ENCODE results near the gene GFOD2.
A peak's percentile ranks its signal among the peaks of the same experiment; 100 is the strongest.

DNA sequence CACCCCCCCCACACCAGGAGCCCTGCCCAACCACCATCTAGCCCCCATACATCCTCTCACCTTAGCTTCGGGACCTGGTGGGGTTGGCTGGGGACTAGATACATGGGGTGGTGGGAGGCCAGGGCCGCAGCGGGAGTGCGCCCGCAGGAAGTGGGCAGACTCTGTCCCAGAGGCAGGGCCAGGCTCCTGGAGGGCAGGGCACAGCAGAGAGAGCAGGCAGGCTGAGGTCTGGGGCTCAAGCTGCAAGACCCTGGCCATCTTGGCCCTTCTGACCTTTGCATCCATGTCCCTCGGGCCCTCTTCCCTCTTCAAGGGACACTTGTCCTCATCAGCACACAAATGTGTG lies 55.3 kb downstream of the GFOD2 start:
- peak in 1 of 2 experiments; percentile 8; a peak in 2 of 4 replicates for TF ChIP-seq CTCF (conservative IDR thresholded peaks at IDR 0.05; ENCODE audit: low read depth in 2 of 2)
- no peak for TF ChIP-seq POLR2AphosphoS5 (IDR thresholded peaks at IDR 0.05; ENCODE audit: low read depth)
- no peak for TF ChIP-seq JUNB (IDR thresholded peaks at IDR 0.05; ENCODE audit: unreplicated experiment)
- TF ChIP-seq EZH2phosphoT487 (IDR thresholded peaks at IDR 0.05; ENCODE audit: unreplicated experiment): no peak
- no peak for TF ChIP-seq CREB1 (CRISPR knock-in tag; IDR thresholded peaks at IDR 0.05; ENCODE audit: low read depth)
- no peak for TF ChIP-seq EZH2 (IDR thresholded peaks at IDR 0.05; ENCODE audit: low read depth, unreplicated experiment)
- no peak for TF ChIP-seq NANOG (IDR thresholded peaks at IDR 0.05; ENCODE audit: borderline replicate concordance)
- TF ChIP-seq, protein P1, sequence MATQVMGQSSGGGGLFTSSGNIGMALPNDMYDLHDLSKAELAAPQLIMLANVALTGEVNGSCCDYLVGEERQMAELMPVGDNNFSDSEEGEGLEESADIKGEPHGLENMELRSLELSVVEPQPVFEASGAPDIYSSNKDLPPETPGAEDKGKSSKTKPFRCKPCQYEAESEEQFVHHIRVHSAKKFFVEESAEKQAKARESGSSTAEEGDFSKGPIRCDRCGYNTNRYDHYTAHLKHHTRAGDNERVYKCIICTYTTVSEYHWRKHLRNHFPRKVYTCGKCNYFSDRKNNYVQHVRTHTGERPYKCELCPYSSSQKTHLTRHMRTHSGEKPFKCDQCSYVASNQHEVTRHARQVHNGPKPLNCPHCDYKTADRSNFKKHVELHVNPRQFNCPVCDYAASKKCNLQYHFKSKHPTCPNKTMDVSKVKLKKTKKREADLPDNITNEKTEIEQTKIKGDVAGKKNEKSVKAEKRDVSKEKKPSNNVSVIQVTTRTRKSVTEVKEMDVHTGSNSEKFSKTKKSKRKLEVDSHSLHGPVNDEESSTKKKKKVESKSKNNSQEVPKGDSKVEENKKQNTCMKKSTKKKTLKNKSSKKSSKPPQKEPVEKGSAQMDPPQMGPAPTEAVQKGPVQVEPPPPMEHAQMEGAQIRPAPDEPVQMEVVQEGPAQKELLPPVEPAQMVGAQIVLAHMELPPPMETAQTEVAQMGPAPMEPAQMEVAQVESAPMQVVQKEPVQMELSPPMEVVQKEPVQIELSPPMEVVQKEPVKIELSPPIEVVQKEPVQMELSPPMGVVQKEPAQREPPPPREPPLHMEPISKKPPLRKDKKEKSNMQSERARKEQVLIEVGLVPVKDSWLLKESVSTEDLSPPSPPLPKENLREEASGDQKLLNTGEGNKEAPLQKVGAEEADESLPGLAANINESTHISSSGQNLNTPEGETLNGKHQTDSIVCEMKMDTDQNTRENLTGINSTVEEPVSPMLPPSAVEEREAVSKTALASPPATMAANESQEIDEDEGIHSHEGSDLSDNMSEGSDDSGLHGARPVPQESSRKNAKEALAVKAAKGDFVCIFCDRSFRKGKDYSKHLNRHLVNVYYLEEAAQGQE (IDR thresholded peaks at IDR 0.05; ENCODE audit: unreplicated experiment): no peak
- no peak for TF ChIP-seq ETS1 (IDR thresholded peaks at IDR 0.05)
- no peak for TF ChIP-seq ZNF114 (CRISPR knock-in tag; IDR thresholded peaks at IDR 0.05)
- no peak for TF ChIP-seq ZNF462 (CRISPR knock-in tag; IDR thresholded peaks at IDR 0.05)

All from GM23338 (cell line).